RKO (cell line): ENCODE results near the gene TSN.
A peak's percentile ranks its signal among the peaks of the same experiment; 100 is the strongest.
"Not testable (repeated sequence)": the region's sequence is repeated elsewhere in the genome, so short reads cannot be mapped to it uniquely, and the experiment has no call there.

Experiments
- DNase-seq: peaks from one replicate; pipeline ENCODE4 v3.0.0-alpha.2; 2016; ENCODE audit warnings: low spot score

Gene TSN

DNA sequence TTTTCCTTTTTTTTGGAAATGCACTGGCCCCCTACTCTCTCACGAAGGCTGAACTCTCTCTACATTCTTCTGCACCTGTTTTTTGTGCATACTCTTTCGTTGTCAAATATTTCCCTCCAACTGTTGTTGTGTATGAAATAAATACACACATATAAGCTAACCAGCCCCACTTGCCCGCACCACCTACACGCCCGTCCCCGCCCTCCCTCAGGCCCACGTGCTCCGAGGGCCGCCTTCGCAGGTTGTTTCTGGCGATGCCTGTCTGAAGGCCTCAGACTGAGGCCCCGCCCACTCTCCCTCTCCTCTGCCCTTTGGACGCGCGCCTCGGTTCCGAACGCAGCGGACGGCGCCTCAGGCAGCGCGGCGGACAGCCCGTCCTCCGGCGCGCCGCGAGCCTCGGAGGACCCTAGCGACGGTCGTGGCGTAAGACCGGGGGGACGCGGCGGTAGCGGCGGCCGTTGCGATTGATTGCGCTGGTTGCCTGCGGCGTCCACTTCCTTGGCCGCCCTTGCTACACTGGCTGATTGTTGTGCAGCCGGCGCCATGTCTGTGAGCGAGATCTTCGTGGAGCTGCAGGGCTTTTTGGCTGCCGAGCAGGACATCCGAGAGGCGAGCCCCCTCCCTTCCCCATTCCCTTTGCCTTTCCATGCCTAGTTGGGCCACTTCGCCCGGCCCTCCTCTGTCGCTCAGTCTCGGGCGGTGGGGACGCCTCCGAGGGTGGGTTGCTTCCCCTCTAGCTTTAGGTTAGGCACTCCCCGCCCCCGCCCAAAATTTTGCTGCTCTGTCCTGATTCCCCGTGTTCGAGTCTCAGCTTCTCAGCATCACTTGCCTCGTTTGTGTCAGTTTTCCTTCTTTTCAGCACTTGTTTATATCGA, at the start of gene TSN:
TSN (plus strand) TSS at position 415 of the 875 bp plus-strand sequence; CDS start at position 544, 129 bp downstream.
- DNase-seq = peak; percentile 96

DNA sequence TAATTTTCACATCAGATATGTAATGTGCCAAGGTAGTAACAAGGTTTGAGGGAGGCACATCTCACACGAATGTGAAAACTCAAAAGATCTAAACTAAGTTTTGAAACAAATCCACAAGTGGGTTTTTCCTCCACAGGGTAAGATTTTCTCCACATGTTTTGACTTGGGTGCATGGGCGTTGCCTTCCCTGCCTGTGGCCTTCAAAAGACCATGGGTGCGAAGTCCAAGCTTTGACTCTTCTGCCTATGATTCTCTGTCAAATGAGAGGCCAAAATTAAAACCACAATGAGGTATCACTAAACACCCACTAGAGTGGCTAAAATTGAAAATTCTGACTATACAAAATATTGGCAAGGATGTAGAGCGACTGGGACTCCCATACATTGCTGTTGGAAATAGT, 49.5 kb upstream of the TSN start:
- no peak for DNase-seq

DNA sequence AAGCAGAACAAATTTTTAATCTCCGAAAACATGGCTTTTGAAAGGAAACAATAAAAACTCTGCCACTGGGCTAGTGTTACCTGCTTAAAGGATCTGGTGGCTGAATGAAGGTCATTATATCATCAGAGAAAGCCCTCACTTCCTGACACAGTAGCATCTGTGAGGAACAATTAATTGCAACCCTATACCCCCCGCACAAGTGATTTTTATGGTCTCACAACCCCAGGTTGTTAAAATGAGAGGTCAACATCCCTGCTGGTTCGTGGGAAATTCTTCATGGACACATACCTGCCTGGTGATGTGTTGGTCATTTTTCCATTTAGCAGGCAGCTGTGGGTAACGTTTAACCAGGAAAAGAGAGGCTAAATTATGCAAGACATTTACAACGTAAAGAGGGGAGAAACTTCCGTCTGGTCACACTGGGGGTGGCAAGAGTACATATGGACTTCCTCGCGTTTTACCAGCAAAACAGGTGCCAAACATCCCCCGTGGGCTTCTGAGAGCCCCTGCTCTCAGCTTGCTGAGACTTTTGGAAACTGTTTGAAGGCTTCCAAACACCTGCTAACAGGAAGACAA, 48.0 kb upstream of the TSN start:
- no peak for DNase-seq

DNA sequence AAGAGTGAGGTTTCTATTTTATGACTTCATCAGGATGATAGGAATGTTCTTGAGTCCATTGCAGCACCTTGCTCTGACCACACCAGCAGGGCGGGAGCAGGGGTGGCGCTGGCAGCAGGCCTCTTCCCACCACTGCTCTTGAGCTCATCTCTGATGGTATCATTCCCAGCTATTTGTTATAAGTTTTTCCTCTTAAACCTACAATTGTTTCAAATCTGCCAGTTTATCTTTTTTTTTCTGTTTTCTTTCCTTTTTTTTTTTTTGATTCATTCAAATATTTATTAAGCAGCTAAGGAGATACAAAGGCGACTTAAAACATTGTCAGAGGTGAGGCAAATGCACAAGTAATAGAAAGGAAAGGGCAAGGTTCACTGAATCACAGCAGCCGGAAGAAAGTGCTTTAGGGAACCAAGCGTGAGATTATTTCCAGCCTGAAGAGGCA, 47.5 kb upstream of the TSN start:
- no peak for DNase-seq

DNA sequence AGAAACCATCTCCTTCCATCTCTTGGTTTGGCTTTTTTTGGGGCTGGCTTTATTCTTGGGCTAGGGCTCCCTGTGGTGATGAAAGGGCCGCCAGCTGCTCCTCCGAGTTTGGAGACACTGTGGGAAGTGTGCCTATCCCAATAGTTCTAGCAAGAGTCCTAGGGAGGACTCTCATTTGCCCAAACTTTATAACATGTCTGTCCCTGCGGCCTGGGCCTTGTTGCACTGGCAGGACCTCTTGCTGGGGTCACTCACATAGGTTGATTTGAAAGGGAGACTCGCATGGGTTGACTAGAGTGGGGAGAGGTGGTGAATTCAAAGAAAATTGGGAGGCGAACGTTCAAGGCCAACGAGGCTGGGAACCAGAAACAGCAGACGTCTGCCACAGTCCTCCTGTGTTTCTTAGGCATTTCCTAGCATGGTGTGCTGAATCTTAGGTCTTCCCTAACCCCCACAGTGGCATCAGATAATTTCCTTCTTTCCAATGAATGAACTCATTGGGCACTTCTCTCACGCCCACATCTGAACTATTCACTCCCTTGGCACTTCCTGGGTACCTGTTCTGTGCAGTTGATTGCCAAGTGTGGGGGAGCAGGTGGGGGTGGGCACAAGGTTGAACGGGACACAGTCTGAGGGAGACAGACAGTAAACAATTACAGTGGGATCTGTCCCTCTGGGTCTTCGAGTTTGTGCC, 45.5 kb upstream of the TSN start:
- no peak for DNase-seq

DNA sequence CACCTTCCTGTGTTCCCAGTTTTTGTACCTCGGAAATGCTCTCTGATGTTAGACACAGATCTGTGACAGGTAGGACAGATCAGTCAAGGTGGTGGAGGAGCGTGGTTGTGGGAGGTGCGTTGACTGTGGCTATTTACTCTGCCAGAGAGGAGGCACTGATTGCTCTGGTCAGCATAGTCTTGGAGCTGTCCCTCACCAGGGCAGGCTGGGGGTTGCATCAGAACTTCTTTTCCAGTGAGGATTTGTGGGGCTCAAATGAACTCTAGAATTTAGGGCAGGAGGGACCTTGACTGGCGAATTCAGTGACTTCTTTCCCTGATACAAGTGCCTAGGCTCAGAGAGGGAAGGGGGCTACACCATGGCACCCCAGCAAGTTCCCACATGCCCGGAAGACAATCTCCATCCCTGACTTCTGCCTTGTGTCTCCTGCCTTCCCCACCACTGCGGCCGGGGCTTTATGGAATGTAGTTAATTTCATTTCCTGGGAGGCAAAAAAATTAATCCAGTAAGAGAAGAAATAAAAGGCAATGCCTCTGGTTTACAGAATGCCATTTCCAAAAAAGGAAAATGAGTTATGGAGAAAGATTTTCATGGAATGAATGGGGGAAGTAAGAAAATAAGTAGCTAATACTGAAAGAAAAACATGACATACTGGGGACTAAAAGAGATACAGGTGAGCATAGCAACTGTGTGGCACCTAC, 44.8 kb upstream of the TSN start:
- no peak for DNase-seq

DNA sequence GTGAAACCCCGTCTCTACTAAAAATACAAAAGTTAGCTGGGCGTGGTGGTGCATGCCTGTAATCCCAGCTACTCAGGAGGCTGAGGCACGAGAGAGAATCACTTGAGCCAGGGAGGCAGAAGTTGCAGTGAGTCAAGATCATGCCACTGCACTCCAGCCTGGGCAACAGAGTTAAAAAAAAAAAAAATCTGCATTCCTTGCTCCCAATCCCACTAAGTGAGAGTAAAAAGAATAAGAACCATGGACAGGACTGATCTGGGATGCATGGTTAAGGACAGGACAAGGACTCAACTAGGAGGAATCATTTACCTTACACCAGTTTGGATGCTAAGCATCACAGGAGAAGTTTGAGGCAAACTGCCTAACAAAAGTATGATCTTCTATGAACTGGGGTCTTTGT, 44.0 kb upstream of the TSN start:
- DNase-seq = not testable (repeated sequence)

DNA sequence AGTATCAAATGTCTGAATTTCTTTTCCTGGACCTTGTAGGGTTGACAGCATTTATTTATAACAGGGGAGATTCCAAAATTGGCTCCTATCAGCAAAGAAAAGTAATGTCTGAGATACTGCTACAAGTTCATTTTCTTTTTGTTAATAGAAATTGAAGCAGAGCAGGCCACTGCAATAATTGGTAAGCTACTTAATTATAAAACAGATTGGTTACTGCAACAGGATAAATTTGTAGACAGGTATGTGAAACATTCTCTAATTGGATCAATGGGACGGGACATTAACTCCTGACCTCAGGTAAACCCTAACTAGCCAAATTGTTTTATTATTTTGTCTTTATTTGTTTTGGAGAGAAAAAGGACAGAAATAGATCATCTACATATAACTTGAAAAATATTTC, 39.3 kb upstream of the TSN start:
- no peak for DNase-seq

DNA sequence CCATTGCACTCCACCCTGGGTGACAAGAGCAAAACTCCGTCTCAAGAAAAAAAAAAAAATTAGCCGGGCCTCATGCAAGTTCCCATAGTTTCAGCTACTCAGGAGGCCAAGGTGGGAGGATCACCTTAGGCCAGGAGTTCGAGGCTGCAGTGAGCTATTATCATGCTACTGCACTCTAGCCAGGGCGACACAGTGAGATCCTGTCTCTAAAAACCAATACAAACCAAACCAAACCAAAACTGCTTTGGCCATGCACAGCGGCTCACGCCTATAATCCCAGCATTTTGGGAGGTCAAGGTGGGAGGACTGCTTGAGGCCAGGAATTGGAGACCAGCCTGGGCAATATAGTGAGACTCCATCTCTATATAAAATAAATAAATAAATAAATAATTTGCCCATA, 37.9 kb upstream of the TSN start:
- no peak for DNase-seq

DNA sequence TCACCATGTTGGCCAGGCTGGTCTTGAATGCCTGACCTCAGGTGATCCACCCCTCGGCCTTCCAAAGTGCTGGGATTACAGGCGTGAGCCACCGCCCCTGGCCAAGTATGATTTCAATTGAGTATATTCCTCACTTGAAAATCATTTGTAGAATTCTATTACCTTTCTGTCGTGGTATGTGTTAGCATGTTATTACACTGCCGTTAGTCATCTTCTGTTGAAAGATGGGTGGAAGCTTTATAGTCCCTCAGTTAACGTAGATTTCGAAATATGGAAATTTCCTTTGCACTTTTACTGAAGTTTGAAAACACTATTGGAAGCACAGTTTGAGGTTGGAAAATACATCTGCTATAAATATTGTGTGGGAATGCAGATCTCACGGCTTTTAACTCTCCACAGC, 33.5 kb upstream of the TSN start:
- peak; percentile 90 for DNase-seq

DNA sequence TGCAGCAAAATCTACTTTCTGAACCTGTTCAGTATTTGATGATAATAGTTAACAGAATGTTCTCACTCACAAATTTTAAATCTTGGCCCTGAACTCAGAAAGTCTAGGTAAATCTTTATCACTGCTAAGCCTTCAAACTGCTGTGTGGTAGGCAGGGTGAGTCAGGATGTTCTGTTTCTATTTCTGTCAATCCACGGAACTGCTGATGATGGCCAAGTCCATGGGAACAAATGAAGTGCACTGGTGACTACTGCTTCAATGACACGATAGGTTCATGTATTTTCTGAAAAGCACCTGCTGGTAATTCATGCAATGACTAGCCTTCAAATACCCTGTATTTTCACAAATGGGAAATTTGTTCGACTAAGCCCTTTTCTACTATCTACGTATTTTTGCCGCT, 33.0 kb upstream of the TSN start:
- peak; percentile 94 for DNase-seq

DNA sequence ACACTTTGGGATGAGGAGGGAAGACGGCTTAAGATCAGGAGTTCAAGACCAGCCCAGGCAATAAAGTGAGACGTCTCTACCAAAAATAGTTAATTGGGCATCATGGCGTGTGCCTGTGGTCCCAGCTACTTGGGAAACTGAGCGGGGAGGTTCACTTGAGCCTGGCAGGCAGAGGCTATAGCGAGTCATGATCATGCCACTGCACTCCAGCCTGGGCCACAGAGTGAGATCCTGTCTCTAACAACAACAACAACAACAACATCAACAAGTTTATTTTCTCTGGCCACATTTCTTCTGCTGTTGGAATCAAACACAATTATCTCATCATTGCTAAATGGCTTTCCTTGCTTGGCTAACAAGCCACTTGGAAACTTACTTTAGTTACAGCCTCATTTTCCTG, 32.1 kb upstream of the TSN start:
- no peak for DNase-seq

DNA sequence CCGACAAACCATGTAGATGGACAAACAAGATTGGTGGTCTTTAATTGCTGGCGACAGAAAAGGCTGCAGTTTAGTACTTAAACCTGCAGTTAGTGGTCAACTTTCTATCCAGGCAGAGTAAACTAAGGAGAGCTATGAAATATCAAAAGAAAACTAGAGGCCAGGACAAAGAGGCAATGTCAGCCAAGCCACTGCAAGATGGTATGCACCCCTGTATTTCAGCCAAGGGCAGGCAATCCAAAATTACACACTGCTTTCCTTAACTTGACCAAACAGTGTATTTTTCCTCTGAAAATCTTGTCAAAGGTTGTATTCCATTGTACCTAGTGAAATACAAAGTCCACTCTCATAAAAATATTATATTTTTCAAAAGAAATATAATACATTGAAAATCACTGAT, 28.1 kb upstream of the TSN start:
- no peak for DNase-seq

DNA sequence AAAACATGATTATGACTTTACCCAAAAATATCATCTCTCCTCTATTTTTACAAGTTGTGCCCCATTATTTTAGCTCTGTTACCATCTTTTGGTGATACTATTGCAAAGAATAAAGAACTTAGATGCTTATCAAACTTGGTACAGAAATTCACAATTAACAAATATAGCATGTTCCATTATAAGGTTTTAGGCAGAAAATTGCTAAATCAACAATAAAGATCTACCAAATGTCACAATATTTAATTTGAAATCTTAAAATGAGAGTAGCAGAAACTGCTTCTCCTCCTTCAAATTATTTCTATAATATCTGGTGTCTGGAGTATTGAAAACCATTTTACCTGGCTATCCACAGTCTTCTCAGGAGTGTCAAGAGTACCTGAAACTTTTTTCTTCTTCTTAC, 27.5 kb upstream of the TSN start:
- no peak for DNase-seq

DNA sequence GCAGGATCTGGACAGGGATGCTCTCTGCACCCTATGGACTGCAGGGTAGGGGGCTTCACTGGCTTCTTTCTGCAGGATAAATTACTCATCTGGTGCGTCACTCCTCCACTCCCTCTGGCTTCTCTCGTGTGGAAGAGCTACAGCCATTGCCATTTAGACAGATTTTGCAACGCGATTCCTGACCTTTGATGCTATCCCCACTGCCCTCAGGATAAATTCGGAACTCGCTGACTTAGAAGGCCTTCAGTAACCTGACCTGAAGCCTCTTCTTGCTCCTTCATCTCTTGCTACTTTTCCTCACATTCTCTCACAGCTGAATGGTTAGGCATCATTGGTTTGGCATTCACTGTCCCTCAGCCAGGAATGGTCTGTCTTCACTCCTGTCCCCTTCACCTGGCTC, 24.1 kb upstream of the TSN start:
- DNase-seq = no peak

DNA sequence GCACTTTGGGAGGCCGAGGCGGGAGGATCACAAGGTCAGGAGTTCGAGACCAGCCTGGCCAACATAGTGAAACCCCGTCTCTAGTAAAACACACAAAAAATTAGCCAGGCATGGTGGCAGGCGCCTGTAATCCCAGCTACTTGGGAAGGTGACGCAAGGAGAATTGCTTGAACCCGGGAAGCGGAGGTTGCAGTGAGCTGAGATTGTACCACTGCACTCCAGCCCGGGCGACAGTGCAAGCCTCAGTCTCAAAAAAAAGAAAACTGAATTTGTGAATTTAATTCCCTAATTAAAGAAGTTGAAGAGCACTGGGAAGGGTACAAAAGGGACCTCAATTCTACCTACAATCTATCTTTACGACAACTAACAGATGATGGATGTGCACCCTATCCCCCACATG, 20.9 kb upstream of the TSN start:
- not testable (repeated sequence) for DNase-seq

DNA sequence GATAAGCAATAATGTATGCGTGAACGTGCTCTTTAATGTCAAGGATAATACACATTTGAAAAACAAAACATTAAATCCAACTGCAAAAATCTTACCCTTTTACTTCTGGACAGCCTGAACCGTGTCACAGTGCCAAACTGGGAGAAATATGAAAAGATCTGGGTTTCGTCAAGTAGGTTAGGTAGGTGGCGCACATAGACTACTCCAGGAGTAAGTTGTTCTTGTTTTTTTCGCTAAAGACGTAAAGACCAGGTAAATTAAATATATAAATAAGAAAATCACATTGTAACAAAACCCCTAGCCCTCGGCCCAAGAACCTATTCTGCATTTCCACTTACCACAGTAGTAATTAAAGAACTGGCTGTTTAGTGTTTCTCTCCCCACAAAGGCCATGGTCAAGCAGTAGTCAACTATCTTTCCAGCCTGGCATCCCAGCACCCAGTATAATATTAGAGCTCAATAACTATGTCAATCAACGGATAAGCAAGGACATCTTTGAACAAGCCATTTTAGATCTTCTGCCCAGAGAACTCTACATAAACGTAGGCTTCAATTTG, 19.9 kb upstream of the TSN start:
- peak; percentile 65 for DNase-seq

DNA sequence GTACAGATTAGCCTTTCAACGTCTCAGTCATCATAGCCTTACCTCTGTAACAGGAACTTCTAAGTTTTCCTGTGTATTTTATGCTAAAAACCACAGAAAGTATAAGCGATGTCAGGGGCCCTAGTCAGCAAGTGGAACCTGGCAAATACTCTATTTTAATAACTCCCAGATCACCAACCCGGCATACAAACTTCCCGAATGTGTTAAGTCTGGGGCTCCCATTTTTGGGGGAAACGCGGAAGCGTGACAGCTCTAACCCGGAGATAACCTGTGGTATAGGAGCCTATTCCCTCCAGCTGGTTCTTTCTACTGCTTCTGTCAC, 19.4 kb upstream of the TSN start:
- no peak for DNase-seq

DNA sequence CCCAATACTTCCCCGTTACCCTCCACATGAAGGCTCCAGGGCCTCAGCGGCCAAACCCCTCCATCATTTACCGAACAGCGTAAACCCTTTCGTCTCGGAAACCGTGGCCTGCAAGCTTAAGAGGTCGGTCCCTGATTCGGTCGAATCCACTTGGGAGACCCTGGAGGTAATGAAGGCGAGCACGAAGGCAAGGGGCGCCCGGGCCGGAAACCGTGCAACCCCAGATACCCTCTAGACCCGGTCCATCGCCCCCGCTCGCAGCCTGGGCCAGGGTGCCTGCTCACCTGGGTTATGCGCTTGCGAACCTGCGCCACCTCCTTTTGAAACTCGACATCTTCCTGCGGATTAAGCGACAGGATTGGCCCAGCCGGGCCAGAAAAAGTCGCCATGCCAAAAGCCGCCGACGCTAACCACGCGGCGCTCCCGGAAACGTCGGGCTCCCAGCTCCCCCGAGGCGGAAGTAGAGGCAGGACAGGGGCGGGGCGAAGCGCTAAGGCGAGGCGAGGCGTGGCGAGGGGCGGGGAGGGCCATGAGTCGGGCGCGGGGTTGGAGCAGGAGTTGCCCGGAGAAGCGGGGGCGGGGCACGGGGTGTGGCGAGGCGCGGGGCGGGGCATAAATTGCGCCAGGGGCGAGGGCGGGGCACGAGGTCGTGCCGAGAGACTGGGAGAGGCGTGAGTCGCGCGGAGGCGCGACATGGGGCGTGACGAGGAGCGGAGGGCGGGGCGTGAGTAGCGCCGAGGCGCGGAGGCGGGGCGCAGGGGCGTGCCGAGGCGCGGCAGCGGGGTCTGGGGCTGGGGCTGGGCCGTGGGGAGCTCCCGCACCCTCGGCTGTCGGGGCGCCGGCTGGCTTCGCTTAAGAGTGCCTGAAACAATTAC, 18.8 kb upstream of the TSN start, which contains the start of gene NIFK:
NIFK (minus strand) TSS at position 414 of the 875 bp plus-strand sequence; CDS start at position 389, 25 bp downstream.
- DNase-seq = peak; percentile 95

DNA sequence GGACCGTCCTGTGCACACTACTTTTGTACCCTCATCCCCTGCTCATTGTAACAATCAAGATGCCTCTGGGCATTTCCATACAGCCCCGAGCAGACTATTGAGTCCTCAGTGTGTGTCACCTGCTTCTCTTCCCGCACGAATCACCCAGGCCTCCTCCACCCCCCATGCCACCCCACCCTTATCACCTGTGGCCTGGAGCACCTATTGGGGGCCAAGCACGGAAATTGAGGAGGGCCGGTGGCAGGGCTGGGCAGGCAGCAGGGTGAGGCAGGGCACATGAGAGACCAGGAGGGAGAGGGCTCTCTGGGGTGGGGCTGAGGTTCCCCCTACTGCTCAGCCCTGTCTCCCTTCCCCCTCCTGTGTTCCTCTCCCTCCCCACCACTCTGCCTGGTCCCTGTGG, 14.5 kb upstream of the TSN start:
- DNase-seq = no peak

DNA sequence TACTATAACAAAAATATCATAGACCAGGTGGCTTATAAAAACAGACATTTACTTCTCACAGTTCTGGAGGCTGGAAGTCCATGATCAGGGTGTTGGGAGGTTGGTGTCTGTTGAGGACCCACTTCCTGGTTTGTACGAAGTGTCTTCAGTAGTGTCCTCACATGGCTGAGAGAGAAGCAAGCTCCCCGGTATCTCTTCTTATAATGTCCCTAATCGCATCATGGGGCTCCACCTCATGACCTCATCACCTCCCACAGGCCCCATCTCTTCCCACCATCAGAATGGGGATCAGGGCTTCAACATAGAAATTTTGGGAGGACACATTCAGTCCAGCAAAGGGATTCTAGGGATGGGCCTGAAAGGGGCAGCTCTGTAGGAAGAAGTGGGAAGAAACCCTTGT, 14.0 kb upstream of the TSN start:
- no peak for DNase-seq
